CD14-positive monocyte (primary cell): ENCODE measurements around the gene M6PR. TPM values are rescaled to one million over a fixed set of nuclear protein-coding genes. Genes with fewer than 3 reads are reported as not detected.

Experiments
- DNase-seq, 3 donors: peaks; one replicate each; pipeline ENCODE4 v3.0.0-alpha.2; 2011 to 2022
- H2AFZ ChIP-seq: 2 replicates; pipeline ENCODE4 v1.6.0; 2012; ENCODE audit warnings: mild to moderate bottlenecking, low read depth, low read length, inconsistent platforms; ENCODE audit not compliant: insufficient read depth, poor library complexity, severe bottlenecking
- H3K27ac ChIP-seq, 2 donors: 1 replicate in 1 of 2; 2 replicates in 1 of 2; pipeline ENCODE4 v1.5.1; 2012 to 2013; ENCODE audit warnings: low read length in 2 of 2, control low read depth in 1 of 2, inconsistent platforms in 1 of 2, low read depth in 1 of 2, mild to moderate bottlenecking in 1 of 2
- H3K27me3 ChIP-seq, 2 donors: one replicate each; pipeline versions ENCODE4 v1.6.0 to v1.6.1; 2011 to 2013; ENCODE audit warnings: low read length in 2 of 2; ENCODE audit not compliant: control insufficient read depth in 2 of 2, insufficient read depth in 2 of 2
- H3K36me3 ChIP-seq, 2 donors: replicated peaks in 1 of 2; 1 replicate in 1 of 2; 2 replicates in 1 of 2; pipeline versions ENCODE4 v1.5.1 to v1.6.1; 2012 to 2013; ENCODE audit warnings: low read length in 2 of 2, control low read depth in 1 of 2, inconsistent platforms in 1 of 2, mild to moderate bottlenecking in 1 of 2; ENCODE audit not compliant: insufficient read depth in 2 of 2, control insufficient read depth in 1 of 2
- H3K4me1 ChIP-seq, 2 donors: 1 replicate in 1 of 2; 2 replicates in 1 of 2; pipeline versions ENCODE4 v1.5.1 to v1.6.1; 2012 to 2013; ENCODE audit warnings: low read length in 2 of 2, control low read depth in 1 of 2, inconsistent platforms in 1 of 2, mild to moderate bottlenecking in 1 of 2, moderate library complexity in 1 of 2; ENCODE audit not compliant: insufficient read depth in 2 of 2, control insufficient read depth in 1 of 2
- H3K4me2 ChIP-seq: replicated peaks from 2 replicates; pipeline ENCODE3; 2012; ENCODE audit warnings: low read length, moderate library complexity, mild to moderate bottlenecking; ENCODE audit not compliant: poor library complexity, severe bottlenecking; ENCODE audit errors: extremely low read depth
- H3K4me3 ChIP-seq, 3 experiments: fragments of 200-600 bp in 1 of 3; sonication (generic) in 1 of 3; replicated peaks in 1 of 3; 1 replicate in 2 of 3; 2 replicates in 1 of 3; pipeline ENCODE4 v1.5.1; 2011 to 2013; ENCODE audit warnings: low read length in 3 of 3, mild to moderate bottlenecking in 3 of 3, control low read depth in 2 of 3, low read depth in 2 of 3, inconsistent platforms in 1 of 3, moderate library complexity in 1 of 3
- H3K79me2 ChIP-seq: 2 replicates; pipeline ENCODE4 v1.6.0; 2012; ENCODE audit warnings: mild to moderate bottlenecking, control low read depth, inconsistent platforms, low read length, moderate library complexity; ENCODE audit not compliant: insufficient read depth
- H3K9ac ChIP-seq: 2 replicates; pipeline ENCODE4 v1.6.0; 2017; ENCODE audit warnings: low read length, mild to moderate bottlenecking; ENCODE audit not compliant: insufficient read depth, poor library complexity, severe bottlenecking
- H3K9me3 ChIP-seq, 2 donors: replicated peaks in 1 of 2; 1 replicate in 1 of 2; 2 replicates in 1 of 2; pipeline versions ENCODE4 v1.5.1 to v1.6.1; 2012 to 2013; ENCODE audit warnings: low read length in 2 of 2, control low read depth in 1 of 2; ENCODE audit not compliant: control insufficient read depth in 1 of 2, insufficient read depth in 1 of 2
- H4K20me1 ChIP-seq: 2 replicates; pipeline ENCODE4 v1.6.0; 2012; ENCODE audit warnings: mild to moderate bottlenecking, low read length, control low read depth, moderate library complexity; ENCODE audit not compliant: insufficient read depth
- H3K27ac Mint-ChIP-seq, 7 donors: one replicate each; pipeline ENCODE4 v1.8.0; 2020; ENCODE audit warnings: mild to moderate bottlenecking in 7 of 7, mixed read lengths in 7 of 7, moderate library complexity in 6 of 7, inconsistent platforms in 2 of 7
- H3K27me3 Mint-ChIP-seq, 3 donors: one replicate each; pipeline ENCODE4 v1.8.0; 2021 to 2022; ENCODE audit warnings: low read depth in 3 of 3, mild to moderate bottlenecking in 3 of 3, mixed read lengths in 3 of 3, moderate library complexity in 3 of 3, inconsistent platforms in 1 of 3
- H3K36me3 Mint-ChIP-seq, 2 donors: one replicate each; pipeline ENCODE4 v1.8.0; 2020; ENCODE audit warnings: mixed read lengths in 2 of 2, inconsistent platforms in 1 of 2, mild to moderate bottlenecking in 1 of 2
- H3K4me1 Mint-ChIP-seq: one replicate; pipeline ENCODE4 v1.8.0; 2020; ENCODE audit warnings: mild to moderate bottlenecking, mixed read lengths
- H3K4me3 Mint-ChIP-seq, 2 donors: one replicate each; pipeline ENCODE4 v1.8.0; 2020; ENCODE audit warnings: mild to moderate bottlenecking in 2 of 2, mixed read lengths in 2 of 2, moderate library complexity in 1 of 2
- H3K9me3 Mint-ChIP-seq, 7 donors: one replicate each; pipeline ENCODE4 v1.8.0; 2020 to 2022; ENCODE audit warnings: mixed read lengths in 7 of 7, mild to moderate bottlenecking in 6 of 7, moderate library complexity in 6 of 7, inconsistent platforms in 2 of 7
- whole genome bisulfite sequencing: methylation state at CpG from one replicate; pipeline ENCODE4 v1.1.5; 2013; ENCODE audit warnings: missing lambda C conversion rate; ENCODE audit not compliant: insufficient coverage; 5-methylcytosine and 5-hydroxymethylcytosine counted together
- intact Hi-C, 2 donors: fragments of 100-400 bp; cut with micrococcal nuclease; formaldehyde crosslinking; loops; one replicate each; pipeline versions ENCODE4 v1.15.0 to v1.15.1; 2023
- polyA plus RNA-seq, 3 donors: library from polyadenylated mRNA; depleted of rRNA in 1 of 3; unstranded in 2 of 3; stranded (reverse) in 1 of 3; fragments of 300-500 nt in 2 of 3; fragments of >200 nt in 1 of 3; fragmentation: Illumina TruSeq in 2 of 3; gene quantifications; 1 replicate in 2 of 3; 2 replicates in 1 of 3; pipeline ENCODE4 v1.2.3, GENCODE V29; 2012 to 2021
- TF ChIP-seq, protein P1 (sequence below): fragments of 200-600 bp; IDR thresholded peaks from one replicate; pipeline ENCODE4 v1.8.0; 2022; ENCODE audit warnings: antibody characterized with exemption, mild to moderate bottlenecking

Gene M6PR
- polyA plus RNA-seq, 3 donors, result 158 to 285 (median 268) TPM

DNA sequence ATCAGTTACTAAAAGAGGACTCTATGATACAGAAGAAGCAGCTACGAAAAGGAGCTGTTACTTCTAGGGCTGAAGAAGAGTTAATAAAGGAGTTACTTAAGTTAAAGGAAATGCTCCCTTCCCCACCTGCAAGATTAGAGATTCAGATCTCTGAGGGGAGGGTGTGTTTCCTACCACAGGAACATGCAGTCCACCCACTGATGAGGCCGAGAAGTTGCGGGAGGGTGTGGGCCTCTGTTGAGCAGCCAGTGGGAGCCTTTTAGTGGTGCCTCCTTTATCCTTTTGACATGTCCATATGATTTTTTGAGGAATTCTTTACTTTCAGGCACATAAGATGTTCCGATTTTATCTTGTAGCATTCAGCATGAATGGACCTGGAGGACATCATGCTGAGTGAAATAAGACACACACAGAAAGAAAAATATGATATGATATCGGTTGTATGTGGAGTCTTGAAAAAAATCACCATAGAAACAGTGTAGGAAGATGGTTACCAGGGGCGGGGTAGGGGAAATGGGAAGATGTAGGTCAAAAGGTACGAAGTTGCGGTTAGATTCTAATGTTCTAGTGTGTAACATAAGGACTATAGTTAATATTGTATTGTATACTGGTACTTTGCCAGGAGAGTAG, 4.4 kb upstream of the M6PR start:
- no peak overlapping the region for H3K27ac ChIP-seq
- Mint-ChIP-seq H3K4me1 (peaks cover 24% of the 10 kb centered on the region), H3K27ac (no peak overlapping the region), H3K9me3 (peaks cover 0 to 25% (median 17%) of the 10 kb centered on the region in 7 donors), H3K27me3 (peaks cover 0 to 4% (median 0%) of the 10 kb centered on the region in 3 donors), H3K36me3 (peaks cover 3 to 17% of the 10 kb centered on the region in 2 donors), H3K4me3 (no peak overlapping the region)
- no peaks in the 10 kb centered on the region for H3K27me3 ChIP-seq
- TF ChIP-seq, protein P1, sequence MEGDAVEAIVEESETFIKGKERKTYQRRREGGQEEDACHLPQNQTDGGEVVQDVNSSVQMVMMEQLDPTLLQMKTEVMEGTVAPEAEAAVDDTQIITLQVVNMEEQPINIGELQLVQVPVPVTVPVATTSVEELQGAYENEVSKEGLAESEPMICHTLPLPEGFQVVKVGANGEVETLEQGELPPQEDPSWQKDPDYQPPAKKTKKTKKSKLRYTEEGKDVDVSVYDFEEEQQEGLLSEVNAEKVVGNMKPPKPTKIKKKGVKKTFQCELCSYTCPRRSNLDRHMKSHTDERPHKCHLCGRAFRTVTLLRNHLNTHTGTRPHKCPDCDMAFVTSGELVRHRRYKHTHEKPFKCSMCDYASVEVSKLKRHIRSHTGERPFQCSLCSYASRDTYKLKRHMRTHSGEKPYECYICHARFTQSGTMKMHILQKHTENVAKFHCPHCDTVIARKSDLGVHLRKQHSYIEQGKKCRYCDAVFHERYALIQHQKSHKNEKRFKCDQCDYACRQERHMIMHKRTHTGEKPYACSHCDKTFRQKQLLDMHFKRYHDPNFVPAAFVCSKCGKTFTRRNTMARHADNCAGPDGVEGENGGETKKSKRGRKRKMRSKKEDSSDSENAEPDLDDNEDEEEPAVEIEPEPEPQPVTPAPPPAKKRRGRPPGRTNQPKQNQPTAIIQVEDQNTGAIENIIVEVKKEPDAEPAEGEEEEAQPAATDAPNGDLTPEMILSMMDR, result no peak
- intact Hi-C loops, result loop anchor here in 1 of 2 donors (5.0 kb wide), 1 partner anchor 78 kb away; no protein-coding TSS in a partner anchor
- peaks cover 5 to 17% of the 10 kb centered on the region in 2 donors for H3K9me3 ChIP-seq
- H3K4me1 ChIP-seq, result peaks cover 16 to 27% of the 10 kb centered on the region in 2 donors
- no peaks in the 10 kb centered on the region for H4K20me1 ChIP-seq
- no peak overlapping the region for H3K4me3 ChIP-seq
- no peak for DNase-seq
- no peak overlapping the region for H3K9ac ChIP-seq
- H2AFZ ChIP-seq, result no peak overlapping the region
- H3K79me2 ChIP-seq, result peaks cover 13% of the 10 kb centered on the region
- 100% methylated on average over 3 of the region's 8 CpGs for whole genome bisulfite sequencing
- H3K4me2 ChIP-seq, result no peak overlapping the region
- no peaks in the 10 kb centered on the region for H3K36me3 ChIP-seq

DNA sequence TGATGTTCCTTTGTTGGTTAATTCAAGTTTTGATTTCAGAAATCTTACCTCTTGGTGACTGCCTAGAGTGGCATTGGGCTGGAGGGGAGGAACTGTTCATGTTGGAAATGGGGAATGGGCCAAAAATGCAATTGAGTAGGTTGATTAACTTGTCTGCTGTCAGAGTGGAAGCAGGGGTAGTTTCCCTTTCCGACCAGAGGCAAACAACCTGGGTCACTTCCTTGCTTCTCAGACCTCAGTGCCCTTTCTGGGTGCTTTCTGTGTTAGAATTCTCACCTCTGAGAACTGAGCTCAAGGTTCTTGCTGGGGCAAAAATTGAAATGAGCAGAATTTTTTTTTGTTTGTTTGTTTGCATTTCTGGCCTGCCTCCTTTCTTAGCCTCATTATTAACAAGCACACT, 2.3 kb upstream of the M6PR start:
- Histone ChIP-seq H3K79me2 (peaks cover 34% of the 10 kb centered on the region), H3K9me3 (peaks cover 5 to 16% of the 10 kb centered on the region in 2 donors), H3K27ac (no peak overlapping the region), H3K36me3 (peaks cover 0 to 8% of the 10 kb centered on the region in 2 donors), H3K4me1 (peaks cover 24 to 39% of the 10 kb centered on the region in 2 donors), H2AFZ (no peak overlapping the region), H3K4me2 (no peak overlapping the region), H3K27me3 (no peaks in the 10 kb centered on the region), H3K4me3 (no peak overlapping the region), H4K20me1 (peaks cover 18% of the 10 kb centered on the region), H3K9ac (no peak overlapping the region)
- intact Hi-C loops, result loop anchor here (2.0 to 5.0 kb wide), 2 partner anchors 81 to 87 kb away; no protein-coding TSS in a partner anchor
- Mint-ChIP-seq H3K4me1 (peaks cover 39% of the 10 kb centered on the region), H3K9me3 (peaks cover 0 to 25% (median 17%) of the 10 kb centered on the region in 7 donors), H3K27ac (no peak overlapping the region), H3K27me3 (peaks cover 0 to 4% (median 0%) of the 10 kb centered on the region in 3 donors), H3K36me3 (peaks cover 7 to 23% of the 10 kb centered on the region in 2 donors), H3K4me3 (no peak overlapping the region)
- WGBS, result no CpG with 5 or more reads among the region's 1 CpG
- TF ChIP-seq, protein P1, result no peak
- no peak for DNase-seq
